ENCODE data around the gene DPEP2NB.

Gene DPEP2NB

DNA sequence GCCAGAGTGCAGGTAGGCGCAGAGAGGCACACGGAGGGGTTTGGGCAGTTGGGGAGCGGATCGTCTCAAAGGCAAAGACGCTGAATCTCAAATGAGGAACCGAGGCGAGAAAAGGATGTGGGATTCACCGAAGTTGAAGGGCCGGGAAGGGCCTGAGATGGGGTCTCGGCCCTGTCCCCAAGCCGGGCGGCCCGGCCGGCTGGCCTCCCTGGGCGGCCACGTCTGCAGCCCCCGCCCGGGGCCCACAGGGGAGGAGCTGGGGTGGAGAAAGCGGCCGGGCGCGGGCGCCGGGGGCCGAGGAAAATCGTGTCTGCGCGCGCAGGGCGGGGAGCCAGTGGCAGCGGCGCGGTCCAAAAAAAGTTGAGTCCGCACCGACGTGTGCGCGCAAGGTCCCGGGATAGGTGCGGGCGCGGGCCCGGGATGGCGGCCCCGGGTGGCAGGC lies 47.7 kb downstream of the DPEP2NB start:
- Mint-ChIP-seq H3K27me3 (peaks cover 6% of the 10 kb centered on the region), H3K9me3 (no peaks in the 10 kb centered on the region), H3K27ac (peak overlapping the region; percentile 77), H3K36me3 (ENCODE audit: low read depth) (peaks cover 5% of the 10 kb centered on the region), H3K4me3 (peak overlapping the region; percentile 96), H3K4me1 (ENCODE audit: low read depth) (peaks cover 26% of the 10 kb centered on the region)
- intact Hi-C loops (cut with micrococcal nuclease): no loop called here

DNA sequence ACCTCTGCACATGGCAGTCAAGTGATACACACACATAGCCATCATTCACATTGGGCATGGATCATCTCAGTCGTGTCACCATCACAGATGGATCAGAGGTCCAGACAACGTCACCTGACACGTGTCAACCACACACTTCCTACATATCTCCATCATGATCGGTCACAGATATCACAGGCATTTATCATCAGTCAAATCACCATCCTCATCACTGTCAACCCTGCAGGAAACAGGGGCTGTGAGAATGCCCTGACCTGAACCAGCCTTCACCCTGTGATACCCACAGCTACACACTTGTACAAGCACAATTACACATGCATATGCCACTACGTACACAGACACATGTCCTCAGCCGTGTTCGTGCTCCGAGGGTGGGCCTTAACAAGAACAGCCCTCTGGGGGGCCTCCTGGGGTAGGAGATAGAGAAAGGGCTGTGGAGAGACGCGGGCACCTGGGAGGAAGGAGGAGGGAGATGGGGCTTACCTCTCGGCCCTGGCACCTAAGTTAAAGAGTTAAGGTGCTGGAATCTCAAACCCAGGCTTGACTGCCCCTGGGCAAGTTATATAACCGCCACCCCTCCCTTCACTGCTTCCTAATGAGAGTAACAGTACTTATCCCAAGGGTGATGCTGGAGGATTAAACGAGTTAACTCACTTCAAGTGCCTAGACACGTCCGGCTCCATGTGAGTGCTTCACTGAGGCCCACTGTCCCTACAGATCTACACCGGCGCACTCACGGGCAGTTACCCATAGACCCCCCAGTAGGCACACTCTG lies 48.3 kb downstream of the DPEP2NB start:
- H3K9me3 Mint-ChIP-seq: no peaks in the 10 kb centered on the region
- peaks cover 3% of the 10 kb centered on the region for H3K27me3 Mint-ChIP-seq
- peaks cover 11% of the 10 kb centered on the region for H3K36me3 Mint-ChIP-seq (ENCODE audit: low read depth)
- intact Hi-C loops (cut with micrococcal nuclease): no loop called here
- peak overlapping the region; percentile 96 for H3K4me3 Mint-ChIP-seq
- H3K4me1 Mint-ChIP-seq (ENCODE audit: low read depth): peaks cover 26% of the 10 kb centered on the region
- H3K27ac Mint-ChIP-seq: peak overlapping the region; percentile 77

DNA sequence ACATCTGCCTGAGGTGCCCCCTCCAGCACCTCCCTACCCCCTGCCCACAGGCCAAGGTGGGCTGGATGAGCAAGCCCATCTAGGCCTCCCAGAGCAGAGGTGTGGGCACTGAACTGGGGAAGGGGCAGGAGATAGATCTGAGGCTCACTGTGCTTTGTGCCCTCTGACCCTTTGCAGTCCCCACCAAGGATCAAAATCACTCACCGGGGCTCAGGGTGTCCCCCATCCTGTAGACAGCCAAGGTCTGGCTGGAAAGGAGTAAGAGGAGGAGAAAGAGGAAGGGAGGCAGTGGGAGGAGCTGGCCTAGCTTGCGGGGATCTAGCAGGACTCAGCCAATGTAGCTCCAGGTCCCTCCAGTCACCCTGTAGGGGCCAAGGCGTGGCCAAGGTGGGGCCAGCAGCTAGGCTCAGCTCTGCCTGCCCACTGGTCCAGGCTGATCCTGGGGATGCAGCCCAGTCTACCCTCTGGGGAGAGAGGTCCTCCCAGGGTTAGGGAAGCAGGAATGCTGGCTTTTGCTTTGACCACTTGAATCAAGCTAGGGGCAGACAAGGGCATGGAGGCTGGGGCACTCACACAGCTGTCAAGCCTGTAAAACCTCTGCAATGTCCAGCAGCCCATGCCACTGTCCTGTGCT lies 49.0 kb downstream of the DPEP2NB start:
- Mint-ChIP-seq H3K9me3 (no peaks in the 10 kb centered on the region), H3K27me3 (peaks cover 3% of the 10 kb centered on the region), H3K27ac (no peak overlapping the region), H3K36me3 (ENCODE audit: low read depth) (peaks cover 18% of the 10 kb centered on the region), H3K4me3 (peak overlapping the region; percentile 96), H3K4me1 (ENCODE audit: low read depth) (peaks cover 26% of the 10 kb centered on the region)
- intact Hi-C loops (cut with micrococcal nuclease): no loop called here

DNA sequence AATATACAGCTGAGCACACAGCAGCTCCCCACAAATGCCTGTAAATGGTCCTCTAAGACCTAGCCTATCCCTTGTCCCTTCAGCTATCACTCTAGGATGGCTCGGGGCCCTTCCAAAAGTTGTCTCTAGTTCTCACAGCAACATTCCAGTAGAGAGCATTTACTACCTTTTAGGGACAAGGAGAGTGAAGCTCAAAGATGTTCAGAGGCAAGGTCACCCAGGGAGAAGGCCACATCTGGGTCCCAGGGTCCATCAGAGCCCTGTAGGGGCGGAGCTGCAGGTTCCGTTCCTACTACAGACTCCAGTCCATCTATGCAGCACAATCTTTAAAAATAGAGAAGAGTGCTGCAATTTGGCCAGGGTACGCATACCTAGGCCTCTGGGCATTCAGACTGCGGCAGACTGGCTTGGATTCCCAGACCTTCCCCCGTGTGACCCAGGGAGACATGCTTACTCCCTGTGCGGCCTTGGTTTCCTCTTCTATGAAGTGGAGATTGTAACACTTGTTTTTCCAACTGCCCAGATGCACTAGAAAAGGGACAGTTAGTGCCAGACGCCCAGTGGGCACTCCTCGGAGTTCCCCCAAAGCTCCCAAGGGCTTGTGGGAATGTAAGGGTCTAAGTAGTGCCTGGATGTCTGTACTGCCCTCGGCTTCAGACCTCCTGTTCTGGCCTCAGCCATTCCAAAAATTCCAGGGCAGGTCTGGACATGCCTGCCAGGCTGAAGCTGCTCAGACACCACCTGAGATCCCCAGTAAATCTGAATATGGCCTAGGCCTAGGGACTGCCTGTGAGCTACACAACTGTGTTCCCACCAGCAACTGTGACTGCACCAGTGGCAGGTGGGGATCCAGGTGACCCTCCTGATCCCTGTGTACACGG lies 49.8 kb downstream of the DPEP2NB start:
- Mint-ChIP-seq H3K4me3 (no peak overlapping the region), H3K36me3 (ENCODE audit: low read depth) (peaks cover 25% of the 10 kb centered on the region), H3K27ac (no peak overlapping the region), H3K9me3 (no peaks in the 10 kb centered on the region), H3K4me1 (ENCODE audit: low read depth) (peaks cover 26% of the 10 kb centered on the region), H3K27me3 (peaks cover 3% of the 10 kb centered on the region)
- intact Hi-C loops (cut with micrococcal nuclease): no loop called here

DNA sequence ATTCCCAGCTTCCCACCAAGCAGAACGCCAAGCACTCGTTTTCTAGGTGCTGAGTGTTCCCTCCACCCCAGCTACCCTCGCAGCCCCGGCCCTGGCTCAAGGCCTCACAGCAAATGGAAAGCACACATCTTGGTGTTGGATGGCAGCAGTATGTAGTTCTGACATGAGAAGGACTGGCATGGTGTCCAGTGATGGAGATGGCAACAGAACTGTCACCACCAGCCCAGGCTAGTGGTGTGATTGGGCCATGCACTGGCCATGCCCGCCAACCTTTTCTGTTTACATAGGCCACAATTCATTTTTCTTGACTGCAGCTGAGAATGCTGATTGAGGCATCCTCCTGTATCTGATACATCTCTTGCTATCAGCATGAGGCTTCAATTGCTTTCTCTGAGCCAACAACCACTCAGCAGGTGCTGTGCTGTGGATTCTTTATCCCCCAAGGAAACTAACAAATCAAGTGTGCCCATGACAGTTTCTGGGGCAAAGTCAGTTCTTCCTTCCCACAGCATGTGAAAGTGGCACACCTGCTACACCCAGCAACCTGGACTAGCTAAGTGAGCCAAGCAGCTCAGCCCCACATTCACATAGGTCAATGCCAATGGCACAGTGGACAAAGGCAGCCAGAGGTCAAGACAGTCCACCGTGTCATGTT lies 51.1 kb downstream of the DPEP2NB start:
- no peak overlapping the region for H3K4me3 Mint-ChIP-seq
- H3K27me3 Mint-ChIP-seq: peaks cover under 1% of the 10 kb centered on the region
- H3K9me3 Mint-ChIP-seq: no peaks in the 10 kb centered on the region
- H3K4me1 Mint-ChIP-seq (ENCODE audit: low read depth): peaks cover 24% of the 10 kb centered on the region
- no peak overlapping the region for H3K27ac Mint-ChIP-seq
- H3K36me3 Mint-ChIP-seq (ENCODE audit: low read depth): peaks cover 38% of the 10 kb centered on the region
- intact Hi-C loops (cut with micrococcal nuclease): no loop called here

DNA sequence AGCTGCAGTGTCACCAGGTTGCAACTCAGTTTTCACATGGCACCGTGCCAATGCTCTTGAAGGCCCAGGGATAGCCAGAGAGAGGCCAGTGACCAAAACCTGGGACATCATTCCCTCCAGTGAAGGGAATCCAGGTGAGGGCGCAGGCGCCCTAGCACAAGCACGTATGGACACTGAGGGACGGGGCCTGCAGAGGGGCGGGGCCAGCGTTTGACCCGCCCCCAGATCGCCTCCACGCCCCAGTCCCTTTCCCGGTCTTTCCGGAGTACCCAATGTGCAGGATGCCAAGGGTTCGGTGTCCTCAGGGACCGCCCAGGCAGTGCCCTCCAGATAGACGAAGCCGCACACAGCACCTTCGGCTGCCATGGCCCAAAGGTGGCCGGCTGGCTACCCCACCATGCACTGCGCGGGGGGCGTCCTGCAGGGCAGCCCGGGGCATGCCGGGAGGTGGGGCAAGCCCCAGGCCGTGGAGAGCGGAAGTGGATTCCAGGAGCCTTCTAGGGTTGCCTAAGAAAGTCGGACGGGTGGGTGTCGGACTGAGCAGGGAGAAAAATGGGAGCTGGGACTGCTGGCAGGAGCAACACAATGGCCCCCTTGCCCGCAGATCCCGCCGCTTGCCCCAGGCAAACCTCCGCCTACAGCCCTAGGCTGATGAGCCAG lies 51.9 kb downstream of the DPEP2NB start:
- Mint-ChIP-seq H3K4me1 (ENCODE audit: low read depth) (peaks cover 17% of the 10 kb centered on the region), H3K4me3 (no peak overlapping the region), H3K27me3 (no peaks in the 10 kb centered on the region), H3K36me3 (ENCODE audit: low read depth) (peaks cover 46% of the 10 kb centered on the region), H3K9me3 (no peaks in the 10 kb centered on the region), H3K27ac (no peak overlapping the region)
- intact Hi-C loops (cut with micrococcal nuclease): no loop called here

Data from dendritic cell treated with granulocyte-macrophage colony-stimulating factor and Interleukin-4, amounts not matched to agents 40 ng/mL and 50 ng/mL, for 4 days (primary cell).